Neural progenitor cell (in vitro differentiated cells): Measurements from ENCODE around the gene ZNF787.

Experiments
- CTCF ChIP-seq: fragments of 200-600 bp; sonication (generic); IDR thresholded peaks from 2 replicates; pipeline ENCODE4 v1.5.1; 2017; ENCODE audit warnings: antibody characterized with exemption, mild to moderate bottlenecking
- EZH2 ChIP-seq: fragments of 200-600 bp; sonication (generic); IDR thresholded peaks from 2 replicates; pipeline ENCODE4 v1.6.1; 2017; ENCODE audit warnings: antibody characterized with exemption, mild to moderate bottlenecking, moderate library complexity
- EZH2phosphoT487 ChIP-seq: fragments of 200-600 bp; sonication (generic); IDR thresholded peaks from 2 replicates; pipeline ENCODE4 v1.6.1; 2017; ENCODE audit warnings: antibody characterized with exemption

GRCh38 chr19:56156768-56157167 is 35.7 kb upstream of the ZNF787 start:
- TF ChIP-seq CTCF (no peak), EZH2 (no peak), EZH2phosphoT487 (no peak)
